Measurements from ENCODE around the gene MEIOSIN.
"Not testable (repeated sequence)": the region's sequence is repeated elsewhere in the genome, so short reads cannot be mapped to it uniquely, and the experiment has no call there.

DNA sequence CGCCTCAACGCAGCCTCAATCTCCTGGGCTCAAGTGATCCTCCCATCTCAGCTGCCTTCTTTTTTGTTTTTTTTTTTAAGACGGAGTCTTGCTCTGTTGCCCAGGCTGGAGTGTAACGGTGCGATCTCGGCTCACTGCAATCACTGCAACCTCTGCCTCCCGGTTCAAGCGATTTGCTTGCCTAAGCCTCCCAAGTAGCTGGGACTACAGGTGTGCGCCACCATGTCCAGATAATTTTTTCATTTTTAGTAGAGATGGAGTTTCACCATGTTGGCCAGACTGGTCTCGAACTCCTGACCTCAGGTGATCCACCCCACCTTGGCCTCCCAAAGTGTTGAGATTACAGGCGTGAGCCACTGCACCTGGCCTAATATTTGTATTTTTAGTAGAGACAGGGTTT is 13.2 kb upstream of the MEIOSIN start:
- TF ChIP-seq CTCF, POLR2A (IDR thresholded peaks at IDR 0.05): not testable (repeated sequence)

Measured in uterus (tissue), 2 donors.